ENCODE measurements around the gene OPRM1.

The OPRM1 gene

DNA sequence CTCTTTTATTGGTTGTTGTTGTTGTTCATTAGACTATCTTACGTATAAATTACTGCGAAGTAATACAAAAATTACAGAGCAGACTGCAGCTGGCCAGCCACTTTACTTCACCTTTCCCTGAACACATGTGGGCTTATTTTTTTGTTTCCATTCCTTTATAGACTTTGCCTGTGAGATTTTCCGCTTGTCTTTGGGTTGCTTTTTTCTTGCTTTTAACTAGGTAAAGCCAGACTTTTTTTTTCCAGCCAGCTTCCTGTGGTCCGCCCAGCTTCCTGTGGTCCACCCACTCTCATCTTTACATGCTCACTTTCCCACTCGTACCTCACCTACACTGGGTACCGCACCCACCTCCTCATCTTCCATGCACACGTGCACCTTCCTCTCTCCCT, 238.6 kb downstream of the OPRM1 start:
- no peak for DNase-seq (ENCODE audit: low read depth)

DNA sequence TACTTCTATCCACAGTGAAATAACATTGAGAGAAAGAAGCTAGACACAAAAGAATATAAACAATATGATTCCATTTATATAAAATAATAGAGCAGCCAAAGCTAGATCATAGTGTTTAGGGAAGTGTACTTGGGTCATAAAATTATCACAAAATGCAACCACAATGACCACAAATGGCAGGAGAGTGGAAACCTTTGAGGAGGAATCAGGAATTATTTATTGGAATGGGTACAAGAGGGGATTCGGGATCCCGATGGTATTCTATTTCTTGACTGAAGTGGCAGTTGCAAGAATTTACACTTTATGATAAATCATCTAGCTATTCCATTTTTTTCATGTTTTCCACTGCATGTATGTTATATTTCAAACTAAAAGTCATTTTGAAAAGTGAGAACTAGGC, 241.5 kb downstream of the OPRM1 start:
- DNase-seq (ENCODE audit: low read depth): no peak

DNA sequence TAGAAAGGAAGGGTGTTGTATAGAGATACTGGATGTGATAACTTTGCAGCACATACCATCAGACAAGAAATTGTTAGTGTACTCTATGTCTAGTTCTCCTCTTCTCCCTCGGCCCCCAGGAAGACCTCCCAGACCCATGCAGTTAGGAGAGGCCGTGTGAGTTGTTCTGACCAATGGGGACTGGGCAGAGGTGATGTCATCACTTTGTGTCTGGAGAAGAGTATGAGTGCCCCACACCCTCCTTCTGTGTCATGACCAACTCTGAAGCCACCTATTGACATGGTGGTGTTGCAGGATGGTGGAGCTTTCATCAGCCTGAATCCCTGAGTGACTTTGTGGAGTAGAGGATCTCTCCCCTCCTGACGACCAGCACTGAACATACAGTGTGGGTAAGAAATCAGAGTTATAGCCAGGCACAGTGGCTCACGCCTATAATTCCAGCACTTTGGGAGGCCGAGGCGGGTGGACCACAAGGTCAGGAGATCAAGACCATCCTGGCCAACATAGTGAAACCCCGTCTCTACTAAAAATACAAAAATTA, 245.3 kb downstream of the OPRM1 start:
- DNase-seq (ENCODE audit: low read depth): no peak

DNA sequence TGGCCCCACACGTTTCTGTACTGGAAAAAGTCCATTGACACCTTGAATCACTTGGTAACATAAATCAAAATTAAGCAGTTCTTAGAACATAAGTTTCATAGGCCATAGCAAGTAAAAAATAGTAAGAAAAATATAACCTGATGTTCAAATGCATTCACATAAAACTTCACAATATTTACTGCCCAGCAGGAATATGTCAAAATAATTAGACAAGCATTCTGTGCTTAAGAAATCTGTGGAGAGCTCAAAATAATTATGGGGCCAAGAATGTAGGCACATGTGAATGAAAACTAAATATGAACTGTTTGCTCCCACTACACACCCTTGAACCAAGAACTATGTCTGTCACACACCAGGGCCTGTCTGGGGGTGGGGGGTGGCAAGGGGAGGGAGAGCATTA, 246.8 kb downstream of the OPRM1 start:
- DNase-seq (ENCODE audit: low read depth): no peak

DNA sequence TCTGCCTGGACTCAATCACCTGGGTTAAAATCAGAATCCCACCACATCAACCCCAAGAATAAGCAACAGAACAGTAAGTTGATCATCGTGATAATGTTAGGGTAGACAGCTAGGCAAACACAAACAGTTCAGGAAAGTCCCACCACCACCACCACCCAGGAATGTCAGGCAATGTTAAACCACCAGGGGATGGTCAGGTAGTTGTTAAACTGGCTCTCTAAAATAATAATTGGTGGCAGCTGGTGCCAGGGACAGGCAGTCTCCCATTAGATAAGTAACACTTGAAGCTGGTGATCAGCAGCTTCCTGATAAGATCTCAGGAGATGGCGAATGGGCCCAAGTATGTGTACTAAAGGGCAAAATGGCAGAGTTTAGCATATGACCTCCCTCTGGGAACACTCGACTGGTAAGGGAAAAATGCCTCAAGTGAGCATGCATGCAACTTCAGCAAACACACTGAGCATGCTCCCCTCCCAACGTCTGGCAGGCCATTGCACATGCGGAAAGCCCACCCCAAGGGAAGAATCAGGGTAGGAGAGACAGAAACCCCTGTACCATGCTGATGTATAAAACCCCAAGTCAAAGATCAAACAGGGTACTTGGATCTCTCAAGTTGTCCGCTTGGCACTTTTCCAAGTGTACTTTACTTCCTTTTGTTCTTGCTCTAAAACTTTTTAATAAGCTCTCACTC, 250.9 kb downstream of the OPRM1 start:
- no peak for DNase-seq (ENCODE audit: low read depth)

DNA sequence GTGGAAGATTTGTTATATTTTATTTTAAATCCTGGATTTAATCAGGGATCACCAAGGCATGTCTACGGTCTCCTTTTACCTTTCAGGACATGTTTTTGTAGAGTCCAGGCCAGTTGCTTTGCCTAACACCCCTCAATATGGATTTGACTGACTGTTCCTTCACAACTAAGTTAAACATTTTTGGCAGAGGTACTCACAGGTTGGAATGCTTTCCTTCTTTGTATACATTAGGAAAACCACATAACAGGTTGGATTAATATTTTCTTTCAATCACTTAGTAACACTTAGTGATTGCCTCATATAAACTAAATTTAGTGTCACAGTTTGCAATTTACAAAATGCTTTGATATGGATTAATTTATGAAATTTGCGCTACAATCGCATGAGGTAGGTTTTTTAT, 253.0 kb downstream of the OPRM1 start:
- DNase-seq (ENCODE audit: low read depth): no peak

DNA sequence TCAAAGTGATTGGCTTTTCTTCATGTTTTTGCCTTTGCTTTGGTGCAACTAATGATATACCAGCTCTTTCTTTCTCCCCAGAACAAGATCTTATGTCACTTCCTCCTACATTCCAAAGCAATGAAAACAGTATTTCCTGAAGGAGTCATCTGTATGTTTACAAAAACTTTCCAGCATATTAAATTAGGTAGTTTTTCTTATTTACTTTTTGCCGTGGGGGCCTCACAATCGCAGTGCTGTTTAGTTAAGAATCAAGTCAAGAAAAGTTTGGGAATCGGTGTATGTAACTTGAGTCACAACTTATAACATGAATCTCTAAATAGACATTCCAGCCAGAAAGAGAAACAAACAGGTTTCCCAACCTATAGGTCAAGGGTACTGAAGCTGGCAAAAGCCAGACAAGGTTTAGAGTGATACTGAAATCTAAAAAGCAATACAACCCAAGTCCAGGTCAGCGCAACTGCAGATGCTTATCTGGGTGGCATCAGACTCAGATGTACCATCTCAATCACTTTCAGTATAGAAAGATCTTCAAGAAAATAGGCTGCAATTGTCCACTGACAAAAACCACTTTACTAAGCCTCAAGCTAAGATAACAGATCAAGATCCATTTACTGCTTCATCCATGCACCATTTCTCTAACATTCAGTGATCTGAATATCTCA, 253.9 kb downstream of the OPRM1 start:
- DNase-seq (ENCODE audit: low read depth): no peak

DNA sequence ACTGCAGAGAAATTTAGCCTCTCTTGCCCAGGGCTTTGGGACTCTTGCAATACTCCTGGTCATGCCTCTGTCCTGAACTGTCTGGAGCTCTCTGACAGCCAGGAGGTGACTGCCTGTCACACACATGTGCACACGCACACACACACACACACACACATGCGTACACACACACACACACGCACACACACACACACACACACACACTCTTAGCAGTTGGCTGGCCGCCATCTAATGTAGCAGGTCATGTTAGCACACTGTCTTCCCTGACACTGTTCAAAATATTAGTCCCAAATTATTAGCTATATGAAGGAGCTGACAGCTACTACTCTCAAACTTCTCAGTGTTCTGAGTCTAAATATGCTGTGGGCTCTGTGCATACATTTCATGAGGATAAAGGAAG, 256.7 kb downstream of the OPRM1 start:
- DNase-seq (ENCODE audit: low read depth): no peak

Data from stimulated activated CD8-positive, alpha-beta memory T cell treated with anti-CD3 and anti-CD28 coated beads, Interleukin-12 subunit alpha, Interleukin-12 subunit beta, amount 100 ng/mL, for 4 hours (primary cell).